ENCODE data around the gene DNAH6.
A peak's percentile ranks its signal among the peaks of the same experiment; 100 is the strongest.

Gene DNAH6

GRCh38 chr2:84808279-84808678 is 292.0 kb downstream of the DNAH6 start:
- DNase-seq: no peak

DNA sequence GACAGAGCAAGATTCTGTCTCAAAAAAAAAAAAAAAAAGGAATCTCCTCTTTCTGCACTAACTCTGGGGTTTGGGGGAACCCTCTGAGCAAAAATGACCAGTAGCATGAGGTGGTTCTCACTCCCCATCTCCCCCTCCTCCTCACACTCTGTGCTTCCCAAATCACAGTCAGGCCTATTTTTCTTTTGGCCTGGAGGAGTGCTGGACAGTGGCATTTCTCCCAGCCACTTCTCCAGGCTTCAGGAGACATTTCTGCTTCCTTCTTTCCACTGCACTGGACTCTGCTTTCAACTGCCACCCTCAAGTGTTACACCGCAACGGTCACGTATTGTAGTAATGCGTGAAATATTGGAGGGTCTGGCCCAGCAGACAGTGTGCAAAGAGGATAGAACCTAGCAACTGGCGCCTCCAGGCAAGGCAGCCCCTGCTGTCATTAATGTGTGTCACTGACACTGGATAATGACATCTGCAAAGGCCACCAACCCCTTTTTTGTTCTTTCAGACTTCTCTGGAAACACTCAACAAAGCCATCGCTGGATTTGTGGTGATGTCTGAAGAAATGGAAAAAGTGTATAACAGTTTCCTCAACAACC is 295.6 kb downstream of the DNAH6 start:
- no peak for DNase-seq

GRCh38 chr2:84815146-84815545 is 298.8 kb downstream of the DNAH6 start:
- DNase-seq: no peak

DNA sequence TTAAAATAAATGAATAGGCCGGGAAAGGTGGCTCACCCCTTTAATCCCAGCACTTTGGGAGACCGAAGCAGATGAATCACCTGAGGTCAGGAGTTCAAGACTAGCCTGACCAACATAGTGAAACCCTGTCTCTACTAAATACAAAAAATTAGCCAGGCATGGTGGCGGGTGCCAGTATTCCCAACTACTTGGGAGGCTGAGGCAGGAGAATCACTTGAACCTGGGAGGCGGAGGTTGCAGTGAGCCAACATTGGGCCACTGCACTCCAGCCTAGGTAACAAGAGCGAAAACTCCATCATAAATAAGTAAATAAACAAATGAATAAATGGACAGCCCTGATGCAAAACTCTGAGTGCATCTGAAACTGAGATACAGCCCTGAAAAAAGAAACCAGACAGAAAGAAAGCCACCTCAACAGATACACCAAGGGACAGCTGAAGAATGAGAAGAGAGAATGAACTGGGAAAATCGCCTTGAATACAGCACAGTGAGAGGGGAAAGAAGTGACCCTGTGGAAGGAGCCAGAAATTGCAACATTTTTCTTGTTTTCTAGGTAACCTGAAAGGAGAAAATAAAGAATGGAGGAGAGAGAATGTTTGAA is 300.2 kb downstream of the DNAH6 start:
- DNase-seq: no peak

DNA sequence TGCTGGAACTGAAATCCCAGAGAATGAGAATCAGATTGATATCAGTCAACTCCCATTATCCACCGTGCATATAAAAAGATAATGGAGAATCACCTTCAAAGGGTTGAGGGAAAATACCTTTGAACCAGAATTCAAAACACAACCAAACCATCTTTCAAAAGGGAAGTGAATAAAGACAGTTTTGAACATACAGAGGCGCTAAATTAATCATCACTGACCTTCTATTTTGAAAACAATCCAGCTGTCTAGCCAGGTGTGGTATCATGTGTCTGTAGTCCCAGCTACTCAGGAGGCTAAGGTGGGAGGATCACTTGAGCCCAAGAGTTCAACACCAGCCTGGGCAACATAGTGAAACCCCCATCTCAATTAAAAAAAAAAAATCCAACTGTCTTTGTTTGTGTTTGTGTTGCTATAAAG is 300.9 kb downstream of the DNAH6 start:
- DNase-seq: no peak

- DNase-seq: no peak
Observed at GRCh38 chr2:84821806-84822205, 305.5 kb downstream of the DNAH6 start.

- no peak for DNase-seq
Observed at GRCh38 chr2:84823229-84823628, 306.9 kb downstream of the DNAH6 start.

- DNase-seq: no peak
Observed at GRCh38 chr2:84823788-84824187, 307.5 kb downstream of the DNAH6 start.

DNA sequence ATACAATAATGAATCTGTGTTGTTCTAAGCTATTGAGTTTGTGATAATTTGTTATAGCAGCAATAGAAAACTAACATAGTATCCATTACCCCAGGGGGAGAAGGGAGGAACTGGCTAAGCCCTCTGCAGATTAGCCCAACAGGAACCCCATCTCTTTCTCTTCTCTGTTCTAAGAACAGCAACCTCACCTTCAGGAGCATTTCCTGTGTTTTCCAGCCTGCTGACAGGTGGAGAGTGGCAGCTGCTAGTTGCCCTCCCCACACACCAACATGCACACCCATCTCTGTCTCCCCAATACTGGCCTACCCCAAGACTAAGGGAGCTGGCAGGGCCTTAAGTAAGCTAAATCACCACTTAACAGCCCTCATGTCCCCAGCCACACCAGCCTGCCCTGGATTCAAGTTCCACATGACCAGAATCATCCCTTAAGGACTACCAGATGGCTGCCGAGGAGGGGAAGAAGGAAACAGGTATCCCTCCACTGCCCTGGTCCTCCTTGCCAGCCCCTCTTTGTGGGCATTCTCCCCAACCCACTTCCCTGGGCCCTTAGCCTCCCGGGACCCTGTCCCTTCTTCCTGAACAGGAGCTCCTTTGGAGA is 311.8 kb downstream of the DNAH6 start:
- no peak for DNase-seq

GRCh38 chr2:84829693-84830092 is 313.4 kb downstream of the DNAH6 start:
- no peak for DNase-seq

GRCh38 chr2:84830095-84830494 is 313.8 kb downstream of the DNAH6 start:
- peak; percentile 61 for DNase-seq

GRCh38 chr2:84830758-84831500 is 314.6 kb downstream of the DNAH6 start:
- no peak for DNase-seq

DNA sequence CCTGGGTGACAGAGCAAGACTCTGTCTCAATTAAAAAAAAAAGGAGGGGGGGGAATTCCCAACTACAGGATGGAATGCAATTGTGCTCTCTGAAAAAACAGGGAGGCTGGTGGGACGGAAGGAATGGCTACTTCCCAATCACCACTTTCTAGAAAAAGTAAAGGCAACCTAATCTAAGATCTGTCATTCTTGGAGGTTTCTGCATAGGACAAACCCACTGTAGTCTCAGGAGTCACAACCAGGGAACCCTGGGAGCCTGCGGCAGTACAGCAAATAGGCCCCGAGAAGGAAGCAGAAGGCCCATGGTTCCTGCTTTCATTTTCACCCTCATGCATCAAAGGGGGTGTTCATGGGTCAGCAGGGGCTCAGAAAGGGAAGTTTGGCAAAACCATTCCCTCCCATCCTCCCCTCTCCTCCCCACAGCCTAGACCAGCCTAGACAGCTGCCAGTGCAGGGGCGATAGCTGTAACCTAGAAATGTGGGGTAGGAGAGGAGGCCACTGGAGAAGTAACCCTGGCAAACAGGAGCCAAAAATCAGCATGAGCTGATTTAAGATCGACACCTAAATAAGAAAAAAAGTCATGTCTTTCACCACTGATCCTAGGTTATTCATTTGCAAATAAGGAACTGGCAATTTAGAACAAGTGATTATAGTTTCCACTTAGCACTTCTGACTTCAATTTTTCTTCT is 316.6 kb downstream of the DNAH6 start:
- DNase-seq: peak; percentile 41

DNA sequence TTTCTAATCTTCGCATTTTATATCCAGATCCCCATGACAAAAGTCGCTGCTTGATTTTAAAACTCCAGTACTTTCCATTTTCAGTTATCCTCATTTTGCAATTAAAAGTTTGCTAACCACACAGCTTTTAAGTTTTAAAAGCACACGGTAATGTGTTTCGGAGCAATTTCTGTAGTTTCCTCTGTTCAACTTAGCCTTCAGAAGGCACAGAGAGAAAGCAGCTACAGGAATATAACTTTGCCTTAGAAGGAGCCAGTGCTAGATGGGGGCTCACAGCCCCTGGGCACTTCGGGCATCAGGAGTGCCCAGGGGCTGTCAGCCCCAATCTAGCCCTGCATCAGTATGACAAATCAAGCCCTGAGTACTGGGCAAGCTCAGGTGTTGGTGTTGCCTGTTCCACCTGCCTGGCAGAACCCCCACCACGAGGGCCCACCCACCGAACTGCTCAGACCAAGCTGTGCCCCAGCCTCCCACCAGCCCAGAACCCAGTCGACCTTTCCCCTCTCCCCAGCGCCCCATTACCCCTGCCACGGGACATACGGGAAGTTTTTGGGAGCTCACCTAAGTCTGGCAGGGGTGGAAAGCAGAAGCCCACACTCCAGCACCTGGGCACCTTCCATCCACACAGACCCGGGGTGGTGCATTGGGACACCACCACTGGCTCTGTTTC is 317.3 kb downstream of the DNAH6 start:
- DNase-seq: no peak

GRCh38 chr2:84836215-84836614 is 319.9 kb downstream of the DNAH6 start:
- DNase-seq: no peak

DNA sequence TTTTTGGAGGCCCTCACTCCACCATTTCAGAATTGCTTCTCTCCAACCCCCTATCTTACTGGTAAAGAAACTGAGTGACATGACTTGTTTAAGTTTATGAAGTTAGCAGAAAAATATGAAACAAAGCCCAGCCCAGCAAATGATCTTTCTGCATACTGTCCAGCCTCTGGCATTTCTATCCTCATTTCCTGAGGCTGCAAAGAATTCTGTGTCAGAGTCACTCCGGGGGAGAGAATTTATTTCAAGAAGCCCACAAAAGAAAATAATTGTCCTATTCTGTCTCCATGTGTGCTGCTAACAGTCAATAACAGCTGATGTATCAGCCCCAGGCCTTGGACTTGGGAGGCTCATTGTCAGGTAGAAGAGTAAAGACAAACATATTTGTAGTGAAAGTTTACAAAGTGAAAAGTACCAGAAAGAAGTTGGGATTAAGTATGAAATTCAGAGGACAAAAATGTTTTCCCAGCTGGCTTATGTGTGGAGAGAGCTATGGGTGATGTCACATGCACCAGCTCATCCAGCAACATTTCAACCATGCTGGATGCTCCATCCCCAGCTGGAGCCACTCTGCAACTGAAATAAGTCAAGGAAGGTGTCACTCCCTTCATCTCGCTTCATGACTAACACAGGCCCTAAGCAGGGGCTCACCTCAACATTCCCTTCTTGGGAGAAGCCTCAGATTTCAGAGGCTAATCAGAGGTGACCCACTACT is 322.3 kb downstream of the DNAH6 start:
- no peak for DNase-seq

- DNase-seq: no peak
Observed at GRCh38 chr2:84839851-84840250, 323.6 kb downstream of the DNAH6 start.

DNA sequence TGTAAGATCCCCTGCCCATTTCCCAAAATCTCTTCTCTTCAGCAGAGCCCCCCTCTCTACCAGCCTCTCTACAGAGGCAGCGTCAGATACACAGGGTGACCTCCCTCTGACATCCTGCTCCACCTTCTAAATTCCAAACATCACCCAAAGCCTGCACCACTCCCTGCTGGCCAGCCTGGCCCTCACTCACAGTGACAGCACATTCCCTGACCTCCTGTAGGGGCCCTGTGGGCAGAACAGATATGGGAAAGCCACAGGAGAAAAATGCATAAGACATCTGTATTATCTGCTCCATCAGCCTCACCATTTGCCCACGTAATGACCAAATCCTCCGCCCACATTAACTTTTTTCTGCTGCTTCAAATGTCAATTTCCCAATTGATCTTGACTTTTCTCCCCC is 324.0 kb downstream of the DNAH6 start:
- DNase-seq: no peak

- no peak for DNase-seq
Observed at GRCh38 chr2:84841577-84841976, 325.3 kb downstream of the DNAH6 start.

- DNase-seq: no peak
Observed at GRCh38 chr2:84844141-84844540, 327.8 kb downstream of the DNAH6 start.

GRCh38 chr2:84846041-84846663 is 329.9 kb downstream of the DNAH6 start:
- peak; percentile 57 for DNase-seq

DNA sequence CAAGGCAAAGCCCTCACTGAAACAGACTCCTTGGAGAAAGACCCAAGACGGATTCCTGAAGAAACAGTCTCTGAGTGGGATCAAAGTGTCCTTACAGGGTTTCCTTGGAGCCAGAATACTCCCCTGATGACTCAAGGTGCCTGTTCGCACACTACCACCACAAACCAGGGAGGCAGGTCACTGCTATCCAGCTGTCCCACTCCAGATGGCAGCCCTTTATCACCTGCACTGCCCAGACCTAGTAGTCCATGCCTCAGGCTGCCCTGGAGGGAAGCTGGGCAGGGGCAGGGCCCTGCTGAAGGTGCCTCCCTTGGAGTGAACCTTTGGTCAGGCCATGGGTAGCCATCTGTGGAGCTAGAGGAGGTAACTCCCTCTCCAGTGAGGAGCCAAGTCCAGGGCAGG is 330.4 kb downstream of the DNAH6 start:
- DNase-seq: no peak

Data from CD4-positive, alpha-beta T cell treated with Interleukin-15 for 1 hour (primary cell).